Trophoblast cell (in vitro differentiated cells and primary cell): ENCODE results near the gene BRD4.

ENCODE experiments used
- DNase-seq, 2 donors: peaks; one replicate each; pipeline ENCODE4 v3.0.0-alpha.2; 2016
- H2AFZ ChIP-seq: 2 replicates; pipeline ENCODE4 v1.6.1; 2013; ENCODE audit warnings: low read length, moderate library complexity, mild to moderate bottlenecking; ENCODE audit not compliant: insufficient read depth, poor library complexity
- H2AK5ac ChIP-seq: 2 replicates; pipeline ENCODE4 v1.6.1; 2013; ENCODE audit warnings: mild to moderate bottlenecking, low read length
- H2BK120ac ChIP-seq: 2 replicates; pipeline ENCODE4 v1.6.1; 2013; ENCODE audit warnings: low read length, mild to moderate bottlenecking, moderate library complexity; ENCODE audit not compliant: insufficient read depth, poor library complexity
- H2BK12ac ChIP-seq: 2 replicates; pipeline ENCODE4 v1.6.1; 2013; ENCODE audit warnings: mild to moderate bottlenecking, low read length, moderate library complexity
- H2BK5ac ChIP-seq: 2 replicates; pipeline ENCODE4 v1.6.1; 2013; ENCODE audit warnings: low read length, low read depth, moderate library complexity, mild to moderate bottlenecking; ENCODE audit not compliant: poor library complexity
- H3K14ac ChIP-seq: 2 replicates; pipeline ENCODE4 v1.6.1; 2013; ENCODE audit warnings: mild to moderate bottlenecking, low read length
- H3K18ac ChIP-seq: 2 replicates; pipeline ENCODE4 v1.6.1; 2013; ENCODE audit warnings: mild to moderate bottlenecking, low read length
- H3K23ac ChIP-seq: 2 replicates; pipeline ENCODE4 v1.6.1; 2013; ENCODE audit warnings: low read length
- H3K27ac ChIP-seq: 2 replicates; pipeline ENCODE4 v1.5.1; 2013; ENCODE audit warnings: low read depth, mild to moderate bottlenecking, inconsistent platforms, low read length, moderate library complexity
- H3K27me3 ChIP-seq: 2 replicates; pipeline ENCODE4 v1.6.1; 2013; ENCODE audit warnings: inconsistent platforms, mild to moderate bottlenecking, low read length, moderate library complexity; ENCODE audit not compliant: insufficient read depth
- H3K36me3 ChIP-seq, 2 experiments: 1 replicate in 1 of 2; 2 replicates in 1 of 2; pipeline ENCODE4 v1.6.1; 2013; ENCODE audit warnings: low read length in 2 of 2, mild to moderate bottlenecking in 2 of 2, moderate library complexity in 1 of 2; ENCODE audit not compliant: insufficient read depth in 2 of 2, control insufficient read depth in 1 of 2
- H3K4ac ChIP-seq: 2 replicates; pipeline ENCODE4 v1.6.1; 2013; ENCODE audit warnings: low read depth, mild to moderate bottlenecking, low read length, moderate library complexity
- H3K4me1 ChIP-seq, 2 experiments: 1 replicate in 1 of 2; 2 replicates in 1 of 2; pipeline ENCODE4 v1.6.1; 2013; ENCODE audit warnings: low read length in 2 of 2, mild to moderate bottlenecking in 2 of 2, moderate library complexity in 1 of 2; ENCODE audit not compliant: insufficient read depth in 2 of 2, control insufficient read depth in 1 of 2
- H3K4me2 ChIP-seq: 2 replicates; pipeline ENCODE4 v1.6.1; 2013; ENCODE audit warnings: inconsistent platforms, mild to moderate bottlenecking, low read length, moderate library complexity
- H3K4me3 ChIP-seq: 2 replicates; pipeline ENCODE4 v1.5.1; 2013; ENCODE audit warnings: mild to moderate bottlenecking, low read depth, low read length, inconsistent platforms
- H3K79me1 ChIP-seq: one replicate; pipeline ENCODE4 v1.6.1; 2013; ENCODE audit warnings: low read length
- H3K79me2 ChIP-seq: 2 replicates; pipeline ENCODE4 v1.6.1; 2013; ENCODE audit warnings: low read length, mild to moderate bottlenecking; ENCODE audit not compliant: control insufficient read depth, insufficient read depth, poor library complexity
- H3K9ac ChIP-seq: 2 replicates; pipeline ENCODE4 v1.6.1; 2013; ENCODE audit warnings: mild to moderate bottlenecking, low read length
- H3K9me3 ChIP-seq: 2 replicates; pipeline ENCODE4 v1.6.1; 2013; ENCODE audit warnings: low read depth, mild to moderate bottlenecking, control low read depth, inconsistent platforms, low read length; ENCODE audit not compliant: insufficient read depth
- H4K12ac ChIP-seq: 2 replicates; pipeline ENCODE4 v1.6.1; 2013; ENCODE audit warnings: low read depth, mild to moderate bottlenecking, low read length, moderate library complexity
- H4K8ac ChIP-seq: 2 replicates; pipeline ENCODE4 v1.6.1; 2013; ENCODE audit warnings: low read depth, mild to moderate bottlenecking, low read length, moderate library complexity
- H4K91ac ChIP-seq: one replicate; pipeline ENCODE4 v1.6.1; 2013; ENCODE audit warnings: low read depth, mild to moderate bottlenecking, low read length, moderate library complexity
- WGBS: extraction: QIAGEN DNeasy Blood & Tissue Kit; methylation state at CpG from one replicate; pipeline ENCODE4 v1.1.7; 2013; ENCODE audit warnings: missing lambda C conversion rate; ENCODE audit not compliant: insufficient read length, insufficient coverage; ENCODE audit errors: extremely low coverage; 5-methylcytosine and 5-hydroxymethylcytosine counted together

BRD4 gene

GRCh38 chr19:15216363-15216762, 116.0 kb downstream of the BRD4 start:
- Histone ChIP-seq H3K27ac (no peak overlapping the region), H3K9ac (no peak overlapping the region), H3K79me2 (no peaks in the 10 kb centered on the region), H2AK5ac (no peak overlapping the region), H2BK12ac (no peak overlapping the region), H3K4me1 (no peaks in the 10 kb centered on the region), H3K23ac (no peak overlapping the region), H3K4ac (no peak overlapping the region), H2BK120ac (no peak overlapping the region), H3K14ac (no peak overlapping the region), H4K12ac (no peak overlapping the region), H4K8ac (no peak overlapping the region), H2AFZ (no peak overlapping the region), H3K27me3 (no peaks in the 10 kb centered on the region), H3K9me3 (no peaks in the 10 kb centered on the region), H3K4me2 (no peak overlapping the region), H3K18ac (no peak overlapping the region), H3K4me3 (no peak overlapping the region), H4K91ac (no peak overlapping the region), H2BK5ac (no peak overlapping the region), H3K79me1 (no peaks in the 10 kb centered on the region), H3K36me3 (no peaks in the 10 kb centered on the region)
- peak; percentile 62 to 66 for DNase-seq
- no CpG with 5 or more reads among the region's 7 CpGs for WGBS

DNA sequence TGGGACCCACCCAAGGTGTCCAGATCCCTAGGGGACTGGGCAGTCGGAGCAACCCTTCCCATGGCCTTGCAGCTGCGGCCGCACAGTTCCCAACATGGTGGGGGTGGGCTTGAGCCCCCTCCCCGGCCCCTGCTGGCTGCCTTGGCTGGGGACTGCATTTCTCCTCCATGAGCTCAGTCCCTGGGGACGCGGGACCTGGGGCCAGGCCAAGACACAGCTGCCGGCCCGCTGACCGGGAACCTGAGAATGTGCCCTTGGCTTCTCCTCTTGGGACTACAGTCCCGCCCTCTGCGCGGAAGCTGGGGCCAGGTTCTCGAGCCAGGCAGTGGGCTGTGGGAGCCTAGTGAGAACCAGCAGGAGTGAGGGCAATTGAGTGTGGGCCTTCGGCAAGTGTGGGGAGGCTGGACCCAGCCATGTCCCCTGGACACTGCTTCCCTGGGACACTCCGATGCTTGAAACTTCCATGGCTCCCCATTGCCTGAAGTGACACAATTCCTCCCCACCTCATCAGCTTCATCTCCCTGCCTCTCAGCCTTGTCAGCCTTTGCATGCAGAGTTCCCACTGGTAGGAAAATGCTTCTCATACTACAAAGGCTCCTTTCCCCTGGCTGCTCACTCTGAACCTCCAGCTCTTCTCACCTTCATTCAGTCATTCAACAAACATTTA, 118.5 kb downstream of the BRD4 start:
- Histone ChIP-seq H4K12ac (no peak overlapping the region), H3K4me2 (no peak overlapping the region), H3K27ac (no peak overlapping the region), H3K4me3 (no peak overlapping the region), H2BK120ac (no peak overlapping the region), H3K14ac (no peak overlapping the region), H4K8ac (no peak overlapping the region), H3K4ac (no peak overlapping the region), H3K9ac (no peak overlapping the region), H4K91ac (no peak overlapping the region), H3K23ac (no peak overlapping the region), H3K4me1 (no peaks in the 10 kb centered on the region), H3K36me3 (no peaks in the 10 kb centered on the region), H3K9me3 (no peaks in the 10 kb centered on the region), H2BK5ac (no peak overlapping the region), H3K79me1 (no peaks in the 10 kb centered on the region), H3K79me2 (no peaks in the 10 kb centered on the region), H2AFZ (no peak overlapping the region), H3K18ac (no peak overlapping the region), H2BK12ac (no peak overlapping the region), H3K27me3 (no peaks in the 10 kb centered on the region), H2AK5ac (no peak overlapping the region)
- no CpG with 5 or more reads among the region's 15 CpGs for WGBS
- DNase-seq = no peak

GRCh38 chr19:15212711-15213110, 119.6 kb downstream of the BRD4 start:
- no peaks in the 10 kb centered on the region for H3K27me3 ChIP-seq
- no CpG with 5 or more reads among the region's 12 CpGs for WGBS
- no peaks in the 10 kb centered on the region for H3K79me1 ChIP-seq
- H2BK120ac ChIP-seq = no peak overlapping the region
- no peak overlapping the region for H3K4me2 ChIP-seq
- no peak overlapping the region for H3K9ac ChIP-seq
- H3K4me1 ChIP-seq = no peaks in the 10 kb centered on the region
- no peak overlapping the region for H3K23ac ChIP-seq
- no peak overlapping the region for H2AFZ ChIP-seq
- no peak overlapping the region for H2AK5ac ChIP-seq
- H3K14ac ChIP-seq = no peak overlapping the region
- no peak overlapping the region for H3K27ac ChIP-seq
- H2BK12ac ChIP-seq = no peak overlapping the region
- no peak overlapping the region for H4K8ac ChIP-seq
- no peaks in the 10 kb centered on the region for H3K79me2 ChIP-seq
- H2BK5ac ChIP-seq = no peak overlapping the region
- no peak for DNase-seq
- H3K18ac ChIP-seq = no peak overlapping the region
- no peak overlapping the region for H4K12ac ChIP-seq
- H3K4me3 ChIP-seq = no peak overlapping the region
- H3K4ac ChIP-seq = no peak overlapping the region
- H3K36me3 ChIP-seq = no peaks in the 10 kb centered on the region
- no peak overlapping the region for H4K91ac ChIP-seq
- H3K9me3 ChIP-seq = no peaks in the 10 kb centered on the region

GRCh38 chr19:15210323-15210781, 122.0 kb downstream of the BRD4 start:
- Histone ChIP-seq H2AK5ac (no peak overlapping the region), H3K79me2 (no peaks in the 10 kb centered on the region), H4K91ac (no peak overlapping the region), H2BK12ac (no peak overlapping the region), H2BK120ac (no peak overlapping the region), H3K23ac (no peak overlapping the region), H2BK5ac (no peak overlapping the region), H3K27me3 (no peaks in the 10 kb centered on the region), H3K14ac (no peak overlapping the region), H3K27ac (no peak overlapping the region), H3K9ac (no peak overlapping the region), H3K4me2 (no peak overlapping the region), H3K4ac (no peak overlapping the region), H4K8ac (no peak overlapping the region), H3K9me3 (no peaks in the 10 kb centered on the region), H3K36me3 (no peaks in the 10 kb centered on the region), H3K79me1 (no peaks in the 10 kb centered on the region), H3K4me3 (no peak overlapping the region), H2AFZ (no peak overlapping the region), H4K12ac (no peak overlapping the region), H3K4me1 (no peaks in the 10 kb centered on the region), H3K18ac (no peak overlapping the region)
- DNase-seq = peak in 1 of 2 donors; percentile 39
- no CpG with 5 or more reads among the region's 5 CpGs for WGBS
